Lung (tissue), 12 donors: ENCODE results near the gene SEZ6L. TPM values are rescaled to one million over a fixed set of nuclear protein-coding genes. Genes with fewer than 3 reads are reported as not detected.

Experiments used
- ATAC-seq: fragments of 200-7000 bp; cut with Tn5 transposase; one replicate; pipeline ENCODE4 v1.9.1; 2020; ENCODE audit warnings: moderate number of reproducible peaks; ENCODE audit not compliant: insufficient read depth, low FRiP score
- DNase-seq, 3 donors: peaks; one replicate each; pipeline ENCODE4 v3.0.0-alpha.2; 2013 to 2017
- H3K27ac ChIP-seq, 2 donors: one replicate each; pipeline ENCODE4 v1.5.1; 2013; ENCODE audit warnings: mild to moderate bottlenecking in 2 of 2, moderate library complexity in 2 of 2, control low read depth in 1 of 2, inconsistent platforms in 1 of 2, low read depth in 1 of 2, low read length in 1 of 2
- H3K27me3 ChIP-seq, 3 donors: one replicate each; pipeline ENCODE4 v1.5.1; 2013; ENCODE audit warnings: low read length in 2 of 3; ENCODE audit not compliant: control insufficient read depth in 3 of 3, insufficient read depth in 3 of 3
- H3K36me3 ChIP-seq, 4 donors: one replicate each; pipeline ENCODE4 v1.5.1; 2013; ENCODE audit warnings: low read length in 4 of 4, mild to moderate bottlenecking in 1 of 4, moderate library complexity in 1 of 4; ENCODE audit not compliant: control insufficient read depth in 4 of 4, insufficient read depth in 4 of 4
- H3K4me1 ChIP-seq, 5 donors: one replicate each; pipeline ENCODE4 v1.5.1; 2013; ENCODE audit warnings: low read length in 5 of 5, mild to moderate bottlenecking in 2 of 5, moderate library complexity in 1 of 5; ENCODE audit not compliant: control insufficient read depth in 5 of 5, insufficient read depth in 5 of 5
- H3K4me3 ChIP-seq: one replicate; pipeline ENCODE4 v1.5.1; 2013; ENCODE audit warnings: mild to moderate bottlenecking, control low read depth, moderate library complexity
- H3K9ac ChIP-seq, 2 donors: one replicate each; pipeline ENCODE4 v1.5.1; 2013; ENCODE audit warnings: low read length in 2 of 2, control low read depth in 1 of 2; ENCODE audit not compliant: insufficient read depth in 1 of 2
- H3K9me3 ChIP-seq, 4 donors: one replicate each; pipeline ENCODE4 v1.5.1; 2013; ENCODE audit warnings: low read length in 3 of 4, mild to moderate bottlenecking in 1 of 4, moderate library complexity in 1 of 4; ENCODE audit not compliant: control insufficient read depth in 4 of 4, insufficient read depth in 3 of 4
- WGBS, 2 donors: extraction: QIAGEN DNeasy Blood & Tissue Kit; methylation state at CpG; one replicate each; pipeline ENCODE4 v1.1.7; 2013; 5-methylcytosine and 5-hydroxymethylcytosine counted together
- polyA plus RNA-seq, 2 donors: library from polyadenylated mRNA; stranded (reverse); fragments of 200-250 nt; gene quantifications; one replicate each; pipeline ENCODE4 v1.2.1, GENCODE V29; 2013
- total RNA-seq, 2 donors: library from RNA; depleted of rRNA in 1 of 2; stranded (reverse); fragments of >200 nt in 1 of 2; gene quantifications; one replicate each; pipeline ENCODE4 v1.2.1, GENCODE V29; 2014 to 2021
- TF ChIP-seq, protein P1 (sequence below): IDR thresholded peaks from 2 replicates; pipeline ENCODE4 v1.5.1; 2012; ENCODE audit warnings: mild to moderate bottlenecking; ENCODE audit errors: control extremely low read depth, extremely low read depth
- donor health status: control.
- donor health status: control.
- donor health status: Bipolar disorder and iron deficiency.
- donor health status: healthy.
- donor health status: DM: yes; HTN: yes; CAD: no.

The SEZ6L gene
- total and polyA plus RNA-seq, 4 donors: 0.02 to 0.46 (median 0.08) TPM

GRCh38 chr22:26273011-26273675, 103.9 kb downstream of the SEZ6L start:
- H3K4me1 ChIP-seq: no peaks in the 10 kb centered on the region

DNA sequence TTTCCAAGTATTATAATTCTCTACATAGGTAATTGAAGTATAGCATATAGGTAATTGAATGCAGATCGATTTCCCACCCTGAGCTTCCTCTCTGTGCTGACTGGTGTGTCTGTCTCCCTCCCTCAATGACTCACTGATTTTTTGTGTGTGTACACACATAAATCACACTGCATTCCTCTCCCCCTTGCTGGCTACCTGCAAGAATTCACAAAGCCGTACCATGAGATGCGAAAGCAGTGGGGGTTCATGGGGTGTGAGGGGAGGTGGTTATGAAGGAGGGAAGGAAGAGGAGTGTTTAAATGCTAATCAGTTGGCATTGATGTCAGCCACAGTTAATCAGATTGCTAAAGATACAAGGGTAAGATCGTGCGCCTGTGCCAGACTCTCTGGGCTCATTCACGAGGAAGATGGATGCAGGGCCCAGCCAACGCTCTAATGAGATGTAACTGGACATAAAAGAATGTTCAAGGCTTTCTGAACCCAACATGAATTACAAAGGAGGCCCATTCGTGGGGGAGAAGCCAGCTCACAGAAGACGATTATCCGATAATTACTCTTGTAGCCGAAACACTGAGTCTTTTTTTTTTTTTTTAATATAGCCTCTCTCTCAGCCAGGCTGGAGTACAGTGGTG, 107.4 kb downstream of the SEZ6L start:
- Histone ChIP-seq H3K9me3 (peaks cover 0 to 7% (median 0%) of the 10 kb centered on the region in 4 donors), H3K27ac (no peak overlapping the region), H3K36me3 (no peaks in the 10 kb centered on the region), H3K27me3 (peaks cover 0 to 13% (median 2%) of the 10 kb centered on the region in 3 donors), H3K4me1 (no peaks in the 10 kb centered on the region), H3K9ac (no peak overlapping the region), H3K4me3 (no peak overlapping the region)
- 59 to 74% methylated on average over 11 of the region's 11 CpGs for whole genome bisulfite sequencing, 2 donors
- no peak for DNase-seq
- TF ChIP-seq, protein P1, sequence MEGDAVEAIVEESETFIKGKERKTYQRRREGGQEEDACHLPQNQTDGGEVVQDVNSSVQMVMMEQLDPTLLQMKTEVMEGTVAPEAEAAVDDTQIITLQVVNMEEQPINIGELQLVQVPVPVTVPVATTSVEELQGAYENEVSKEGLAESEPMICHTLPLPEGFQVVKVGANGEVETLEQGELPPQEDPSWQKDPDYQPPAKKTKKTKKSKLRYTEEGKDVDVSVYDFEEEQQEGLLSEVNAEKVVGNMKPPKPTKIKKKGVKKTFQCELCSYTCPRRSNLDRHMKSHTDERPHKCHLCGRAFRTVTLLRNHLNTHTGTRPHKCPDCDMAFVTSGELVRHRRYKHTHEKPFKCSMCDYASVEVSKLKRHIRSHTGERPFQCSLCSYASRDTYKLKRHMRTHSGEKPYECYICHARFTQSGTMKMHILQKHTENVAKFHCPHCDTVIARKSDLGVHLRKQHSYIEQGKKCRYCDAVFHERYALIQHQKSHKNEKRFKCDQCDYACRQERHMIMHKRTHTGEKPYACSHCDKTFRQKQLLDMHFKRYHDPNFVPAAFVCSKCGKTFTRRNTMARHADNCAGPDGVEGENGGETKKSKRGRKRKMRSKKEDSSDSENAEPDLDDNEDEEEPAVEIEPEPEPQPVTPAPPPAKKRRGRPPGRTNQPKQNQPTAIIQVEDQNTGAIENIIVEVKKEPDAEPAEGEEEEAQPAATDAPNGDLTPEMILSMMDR: no peak
- ATAC-seq: no peak

More at GRCh38 chr22:26273011-26273675, 103.9 kb downstream of the SEZ6L start:
- Histone ChIP-seq H3K36me3 (no peaks in the 10 kb centered on the region), H3K9ac (no peak overlapping the region), H3K9me3 (peaks cover 0 to 4% (median 0%) of the 10 kb centered on the region in 4 donors), H3K27me3 (peaks cover 2 to 25% (median 5%) of the 10 kb centered on the region in 3 donors), H3K27ac (no peak overlapping the region), H3K4me3 (no peak overlapping the region)
- TF ChIP-seq, protein P1: no peak
- ATAC-seq (no peak), DNase-seq (no peak)
- WGBS, 2 donors: 82 to 85% methylated on average over 12 of the region's 12 CpGs

DNA sequence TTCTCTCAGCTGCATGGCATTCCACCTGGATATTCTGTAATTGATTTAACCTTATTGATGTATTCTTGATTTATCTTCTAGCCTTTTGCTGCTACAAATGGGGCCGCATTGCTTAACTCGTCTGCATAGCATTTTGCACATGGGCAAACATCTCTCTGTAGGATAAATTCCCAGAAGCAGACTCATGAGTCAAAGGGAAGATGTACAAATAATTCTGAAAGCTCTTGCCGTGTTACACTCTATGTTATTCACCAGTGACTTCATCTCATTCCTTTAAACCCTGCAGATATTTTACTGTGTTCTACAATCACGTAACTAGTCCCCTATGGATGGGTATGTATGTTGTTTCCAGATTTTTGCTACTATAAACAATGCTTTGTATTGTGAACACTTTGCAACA, 112.7 kb downstream of the SEZ6L start:
- DNase-seq (no peak), ATAC-seq (no peak)
- TF ChIP-seq, protein P1: no peak
- Histone ChIP-seq H3K36me3 (no peaks in the 10 kb centered on the region), H3K9me3 (peaks cover 0 to 3% (median 0%) of the 10 kb centered on the region in 4 donors), H3K9ac (no peak overlapping the region), H3K27me3 (peaks cover 0 to 10% (median 2%) of the 10 kb centered on the region in 3 donors), H3K4me3 (no peak overlapping the region), H3K27ac (no peak overlapping the region), H3K4me1 (no peaks in the 10 kb centered on the region)
- WGBS, 2 donors: 78 to 89% methylated on average over 4 of the region's 4 CpGs
